Measurements from ENCODE around the gene CCDC12. TPM values are rescaled to one million over a fixed set of nuclear protein-coding genes. Genes with fewer than 3 reads are reported as not detected.
A peak's percentile ranks its signal among the peaks of the same experiment; 100 is the strongest.

CCDC12 gene
- total RNA-seq, 1 experiment from 2014 or later = 40.6 TPM

DNA sequence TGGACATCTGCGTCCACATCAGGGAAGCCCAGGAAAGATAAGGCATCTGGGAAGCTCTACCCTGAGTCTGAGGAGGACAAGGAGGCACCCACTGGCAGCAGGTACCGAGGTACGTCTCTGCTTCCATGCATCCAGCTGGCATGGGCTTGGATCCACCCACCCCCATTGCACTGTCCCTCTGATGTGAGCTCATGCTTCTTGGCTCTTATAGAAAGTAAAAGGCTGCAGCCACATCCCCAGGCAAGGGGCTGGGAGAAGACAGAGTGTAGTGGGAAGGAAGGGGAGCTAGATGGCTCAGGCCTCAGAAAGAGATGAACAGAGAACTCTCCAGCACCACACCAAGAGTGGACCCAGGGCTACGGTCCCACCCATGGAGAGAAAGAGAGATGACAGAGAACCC is 80.8 kb downstream of the CCDC12 start:
- DNase-seq (ENCODE audit: low read depth) = no peak

DNA sequence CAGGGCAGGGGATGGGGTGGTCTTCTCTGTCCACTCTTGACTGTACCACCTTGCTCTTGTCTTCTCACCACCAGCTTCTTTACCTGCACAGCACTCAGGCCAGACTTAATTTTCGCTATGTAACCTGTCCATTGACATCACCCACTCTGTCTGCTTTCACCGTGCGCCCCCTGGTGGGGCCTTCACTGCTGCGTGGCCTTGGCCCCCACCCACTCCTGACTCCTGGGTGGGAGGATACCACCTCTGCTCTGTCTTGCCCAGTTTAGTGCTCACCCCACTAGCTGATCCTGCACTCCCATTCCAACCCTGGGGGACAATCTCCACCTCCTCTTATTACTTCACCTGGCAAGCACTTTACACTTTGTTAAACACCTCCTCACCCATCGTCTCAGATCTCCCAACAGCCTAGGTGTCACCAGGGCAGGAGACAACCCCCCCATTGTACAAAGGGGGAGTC is 81.3 kb downstream of the CCDC12 start:
- peak; percentile 46 for DNase-seq (ENCODE audit: low read depth)

DNA sequence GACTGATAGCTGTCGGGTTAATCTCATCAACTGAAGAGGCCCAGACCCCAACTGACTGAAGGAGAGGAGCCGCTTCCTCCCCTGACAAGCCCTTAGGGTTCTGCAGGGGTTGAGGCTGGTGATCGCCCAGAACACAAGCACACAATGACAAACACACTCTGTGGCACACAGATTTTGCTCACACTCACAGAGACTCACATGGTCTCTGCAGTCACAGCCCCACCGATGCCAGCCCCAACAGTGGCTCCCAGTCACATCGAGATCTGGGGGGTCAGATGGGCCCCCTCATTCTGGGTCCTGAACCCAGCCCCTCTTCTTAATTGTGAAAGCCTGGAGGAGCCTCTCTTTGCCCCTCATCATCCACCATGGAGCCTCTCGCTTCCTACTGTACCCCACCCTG is 82.3 kb downstream of the CCDC12 start:
- no peak for DNase-seq (ENCODE audit: low read depth)

DNA sequence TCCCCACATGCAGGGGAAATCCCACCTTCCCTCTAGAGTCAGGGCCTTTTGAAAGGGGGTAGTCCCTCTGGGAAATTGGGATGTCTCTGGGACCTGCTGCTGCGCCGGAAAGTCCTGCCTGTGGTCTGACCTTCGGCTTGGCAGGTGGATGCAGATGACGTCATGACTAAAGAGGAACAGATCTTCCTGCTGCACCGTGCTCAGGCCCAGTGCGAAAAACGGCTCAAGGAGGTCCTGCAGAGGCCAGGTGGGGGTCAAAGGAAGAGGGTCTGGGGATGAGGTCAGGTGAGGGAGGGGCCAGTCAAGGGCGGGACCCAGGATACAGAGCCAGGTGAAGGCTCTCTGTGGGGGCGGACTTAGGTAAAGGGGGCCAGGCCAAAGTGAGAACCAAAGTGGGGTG is 82.8 kb downstream of the CCDC12 start:
- no peak for DNase-seq (ENCODE audit: low read depth)

DNA sequence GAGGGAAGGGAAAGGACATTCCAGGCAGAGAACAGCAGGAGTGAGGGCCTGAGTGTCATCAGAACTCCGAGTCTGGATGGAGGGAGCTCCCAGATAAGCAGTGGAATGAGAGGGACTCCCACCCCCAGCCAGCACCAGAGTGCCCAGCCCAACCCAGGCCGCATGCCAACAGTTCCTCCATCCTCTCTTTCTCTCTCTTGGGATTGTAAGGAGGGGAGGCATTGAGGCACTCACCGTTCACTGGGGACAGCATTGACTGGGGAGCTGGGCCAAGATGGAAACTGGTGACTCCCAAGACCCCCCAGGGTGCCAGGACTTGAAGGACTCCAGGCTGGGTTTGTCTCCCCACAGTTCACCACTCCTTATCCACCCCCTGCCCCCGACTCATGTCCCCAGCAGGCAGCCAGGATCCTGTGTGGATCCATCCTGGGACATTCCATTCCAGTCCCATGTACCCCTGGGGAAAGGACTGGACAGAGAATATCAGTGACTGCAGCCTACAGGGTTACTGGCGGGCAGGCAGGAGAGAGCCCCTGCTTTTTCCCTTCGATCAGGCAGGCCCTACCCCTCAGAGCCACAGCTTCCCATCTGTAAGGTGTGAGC is 83.3 kb downstream of the CCDC12 start:
- no peak for DNase-seq (ENCODE audit: low read depth)

DNA sequence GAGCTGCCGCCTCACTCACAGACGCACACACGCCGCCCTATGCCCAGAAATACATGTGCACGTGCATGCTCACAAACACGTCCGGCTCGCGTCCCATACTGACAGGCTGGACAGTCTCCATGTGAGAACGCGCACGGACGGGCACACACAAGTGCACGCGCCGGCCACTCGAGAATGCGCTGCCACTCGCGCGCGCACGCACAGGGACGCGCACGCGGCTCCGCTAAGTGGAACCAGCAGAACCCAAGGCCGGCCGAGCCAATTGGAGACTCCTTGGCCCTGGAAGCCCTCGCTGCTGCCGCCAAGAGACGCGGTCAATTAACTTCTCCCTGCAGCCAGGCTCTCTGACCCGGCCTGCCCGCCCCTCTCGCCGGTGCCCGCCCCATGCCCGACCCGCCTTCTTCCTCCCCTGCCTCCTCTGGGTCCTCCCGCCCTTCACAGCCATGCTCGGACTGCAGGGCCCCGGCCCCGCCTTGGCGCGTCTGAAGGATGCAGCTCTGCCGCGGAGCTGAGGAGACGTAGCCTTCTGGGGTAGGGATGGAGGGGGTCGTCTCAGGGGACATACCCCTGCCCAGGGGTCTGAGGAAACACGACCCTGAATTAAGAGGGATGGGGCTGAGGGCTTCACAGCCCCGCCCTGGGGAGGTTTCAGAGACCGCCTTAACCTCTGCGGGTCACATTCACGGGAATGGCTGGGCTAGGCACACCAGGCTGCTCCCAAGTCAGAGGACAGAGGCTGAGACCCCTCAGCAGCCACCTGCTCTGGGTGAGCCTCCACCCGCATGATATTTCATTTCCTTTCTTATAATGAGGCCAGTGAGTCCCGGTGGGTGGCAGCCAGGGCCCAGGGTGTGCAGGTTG is 84.0 kb downstream of the CCDC12 start:
- DNase-seq (ENCODE audit: low read depth) = peak; percentile 88

DNA sequence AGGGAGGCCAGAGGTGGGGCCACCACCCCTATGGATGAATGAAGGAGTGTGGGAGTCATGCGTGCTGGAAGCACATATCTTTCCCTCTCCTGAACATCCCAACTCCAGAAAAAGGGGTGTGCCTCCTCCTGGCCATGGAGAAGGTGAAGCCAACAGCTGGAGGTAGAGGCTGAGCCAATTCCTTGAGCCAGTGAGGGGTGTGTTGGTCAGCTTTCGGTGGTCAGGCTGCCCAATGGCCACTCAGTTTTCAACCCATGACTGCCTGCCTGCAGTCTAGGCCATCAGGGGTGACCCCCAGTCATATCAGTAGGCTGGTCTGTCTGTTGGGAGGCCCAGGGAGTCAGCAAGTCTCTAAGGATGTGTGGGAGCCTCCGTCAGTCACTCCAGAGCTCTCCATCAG is 85.4 kb downstream of the CCDC12 start:
- DNase-seq (ENCODE audit: low read depth) = no peak

DNA sequence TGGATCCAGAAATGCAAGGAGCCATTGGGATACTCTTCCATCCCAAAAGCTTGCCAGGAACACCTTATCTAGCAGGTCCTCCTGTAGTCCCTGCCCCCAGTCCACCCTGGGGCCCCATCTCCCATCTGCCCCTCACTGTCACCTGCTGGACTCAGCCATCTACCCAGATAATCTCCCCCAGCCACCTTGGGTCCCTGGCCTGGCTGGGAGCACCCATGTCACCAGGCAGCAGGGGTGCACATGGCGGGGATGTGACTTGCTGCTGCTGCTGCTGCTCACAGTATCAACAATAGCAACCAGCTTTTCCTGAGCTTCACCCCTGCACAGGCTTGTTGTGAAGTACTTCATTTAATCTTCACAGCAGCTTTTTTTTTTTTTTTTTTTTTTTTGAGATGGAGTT is 86.4 kb downstream of the CCDC12 start:
- DNase-seq (ENCODE audit: low read depth) = no peak

DNA sequence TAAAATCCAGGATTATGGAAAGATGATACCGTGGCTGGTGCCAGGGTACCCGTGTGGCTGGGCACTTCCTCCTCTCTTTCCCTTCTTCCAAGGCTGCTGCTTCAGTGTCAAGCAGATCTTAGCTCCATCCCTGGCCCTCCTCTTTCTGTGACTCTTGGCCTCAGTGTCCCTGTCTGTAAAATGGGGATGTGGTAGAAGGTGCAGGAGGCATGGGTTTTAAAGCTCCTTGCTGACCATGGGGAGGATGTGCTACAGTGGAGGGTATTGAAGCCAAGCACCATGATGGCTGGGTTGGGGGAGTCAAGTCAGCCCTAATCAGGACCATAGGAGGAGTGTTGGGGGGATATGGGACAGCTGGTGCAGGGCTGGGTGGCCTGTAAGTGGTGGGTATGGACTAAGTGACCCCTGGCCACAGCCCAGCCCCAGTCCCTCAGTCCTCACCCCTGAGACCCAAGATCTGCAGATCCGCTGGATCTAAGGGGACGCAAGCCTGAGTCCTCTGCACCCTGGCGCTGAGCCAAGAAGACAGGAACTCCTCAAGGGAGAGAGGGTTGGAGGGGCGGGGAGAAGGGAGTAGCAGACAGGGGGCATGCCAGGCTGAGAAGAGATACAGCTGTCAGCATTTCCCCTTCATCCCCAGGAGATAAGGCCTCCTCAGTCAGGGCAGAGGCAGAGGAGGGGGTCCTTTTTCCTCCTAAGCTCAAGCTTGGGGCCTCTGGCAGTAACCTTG is 87.0 kb downstream of the CCDC12 start:
- no peak for DNase-seq (ENCODE audit: low read depth)

DNA sequence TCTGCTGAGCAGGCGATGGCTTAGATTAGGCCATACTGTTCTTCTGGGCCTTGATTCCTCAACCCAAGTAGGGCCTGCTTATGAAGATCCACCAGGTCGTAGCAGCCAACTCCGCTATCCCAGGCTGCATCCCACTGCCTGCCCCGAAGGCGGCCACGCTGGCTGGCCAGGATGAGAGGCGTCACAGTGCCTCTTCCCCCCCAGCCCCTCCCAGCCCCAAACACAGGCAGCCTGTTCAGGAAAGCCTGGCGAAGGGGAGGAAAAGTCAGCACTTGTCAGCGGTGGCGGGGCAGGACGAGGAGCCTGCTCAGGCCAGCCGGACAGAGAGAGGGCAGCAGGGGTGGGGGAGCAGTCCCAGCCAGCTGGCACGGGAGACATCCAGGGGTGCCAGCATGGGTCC is 87.8 kb downstream of the CCDC12 start:
- no peak for DNase-seq (ENCODE audit: low read depth)

DNA sequence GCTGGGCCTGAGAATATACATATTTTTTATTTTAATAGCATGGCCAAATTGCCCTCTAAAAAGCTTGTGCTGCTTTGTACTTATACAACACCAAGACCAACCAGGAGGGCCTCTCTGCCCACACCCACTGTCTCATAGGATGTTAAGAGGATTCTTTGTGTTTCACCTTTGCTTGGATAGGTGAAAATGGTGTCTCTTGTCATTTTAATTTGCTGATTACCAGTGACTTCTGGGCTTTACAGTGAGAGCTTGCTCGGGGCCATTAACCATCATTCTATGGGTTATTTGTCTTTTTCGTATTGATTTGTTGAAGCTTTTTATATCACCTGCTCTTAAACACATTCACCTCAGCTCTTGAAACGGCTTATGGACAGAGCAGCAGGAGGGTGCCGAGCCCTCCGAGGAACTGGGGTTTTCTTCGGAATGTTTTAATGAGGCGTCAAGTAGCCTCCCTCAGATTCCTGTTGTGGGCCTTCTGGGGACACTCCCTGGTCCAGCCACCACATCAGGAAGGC is 88.5 kb downstream of the CCDC12 start:
- DNase-seq (ENCODE audit: low read depth) = no peak

DNA sequence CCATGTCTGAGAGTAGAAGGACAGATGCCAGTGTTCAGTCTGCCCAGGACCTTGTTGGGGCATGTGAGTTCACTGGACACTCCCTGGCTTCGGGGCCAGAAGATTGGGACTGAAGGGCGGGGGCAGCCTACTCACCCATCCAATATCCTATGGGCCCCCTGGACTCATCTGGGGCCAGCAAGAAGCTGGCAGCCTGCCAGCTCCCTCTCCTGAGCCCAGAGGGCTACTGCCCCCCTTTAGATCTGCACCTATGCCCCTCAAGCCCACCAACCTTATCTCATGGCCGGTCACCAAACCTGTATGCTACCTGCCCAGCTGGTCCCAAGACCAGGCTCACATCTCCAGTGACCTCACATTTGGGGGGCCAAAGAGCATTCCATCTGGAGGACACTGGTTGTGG is 90.9 kb downstream of the CCDC12 start:
- no peak for DNase-seq (ENCODE audit: low read depth)

DNA sequence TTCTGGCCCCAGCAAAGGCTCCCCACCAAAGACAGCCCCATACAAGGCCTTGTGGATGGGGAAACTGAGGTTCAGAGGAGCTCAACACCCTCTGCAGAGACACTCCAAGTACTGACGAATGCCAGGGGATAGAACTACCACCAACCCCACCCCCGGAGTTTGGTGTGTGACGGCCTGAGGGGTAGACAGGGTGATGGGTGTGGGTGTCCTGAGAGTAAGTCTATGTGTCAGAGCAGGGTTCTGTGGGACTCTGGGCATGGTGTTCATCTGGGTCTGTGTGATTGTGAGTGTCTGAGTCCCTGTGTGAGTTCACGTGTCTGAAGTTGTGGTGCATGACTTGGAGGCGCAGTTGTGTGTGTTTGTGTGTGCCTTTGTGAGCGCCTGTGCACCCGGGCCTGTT is 91.6 kb downstream of the CCDC12 start:
- no peak for DNase-seq (ENCODE audit: low read depth)

DNA sequence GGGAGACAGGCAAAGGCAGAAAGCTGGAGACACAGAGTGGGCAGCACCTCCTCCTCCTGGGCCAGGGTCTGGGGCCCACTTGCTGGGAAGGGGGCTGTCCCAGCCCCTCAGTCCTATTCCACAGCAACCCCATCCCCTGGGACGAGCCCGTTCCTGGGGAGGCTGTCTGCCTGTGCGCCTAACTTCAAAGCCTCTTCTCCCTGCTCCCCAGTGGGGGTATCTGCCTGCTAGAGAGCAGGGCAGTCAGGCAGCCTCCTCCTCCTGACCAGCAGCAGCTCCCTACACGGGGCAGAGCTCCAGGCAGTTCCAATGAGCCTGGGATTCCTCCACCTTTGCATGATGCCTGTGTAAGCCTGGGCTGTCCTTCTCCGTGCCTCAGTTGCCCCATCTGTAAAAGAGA is 92.1 kb downstream of the CCDC12 start:
- no peak for DNase-seq (ENCODE audit: low read depth)

DNA sequence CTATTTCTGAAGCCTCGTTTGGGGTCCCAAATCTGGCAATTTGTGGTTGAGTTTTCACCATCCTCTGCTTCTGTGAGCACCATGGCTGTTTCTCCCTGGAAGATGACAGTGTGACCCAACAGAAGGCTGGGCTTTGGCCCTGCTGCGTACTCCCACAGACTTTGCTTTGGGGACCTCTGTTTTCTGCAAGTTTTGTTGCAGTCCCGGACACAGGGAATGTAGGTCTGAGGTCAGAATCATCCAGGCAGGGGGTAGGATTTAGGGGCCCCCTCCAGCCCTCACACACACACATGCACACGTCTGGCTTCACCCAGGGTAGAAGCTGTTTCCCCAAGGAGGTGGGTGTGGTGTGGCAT is 92.7 kb downstream of the CCDC12 start:
- DNase-seq (ENCODE audit: low read depth) = no peak

DNA sequence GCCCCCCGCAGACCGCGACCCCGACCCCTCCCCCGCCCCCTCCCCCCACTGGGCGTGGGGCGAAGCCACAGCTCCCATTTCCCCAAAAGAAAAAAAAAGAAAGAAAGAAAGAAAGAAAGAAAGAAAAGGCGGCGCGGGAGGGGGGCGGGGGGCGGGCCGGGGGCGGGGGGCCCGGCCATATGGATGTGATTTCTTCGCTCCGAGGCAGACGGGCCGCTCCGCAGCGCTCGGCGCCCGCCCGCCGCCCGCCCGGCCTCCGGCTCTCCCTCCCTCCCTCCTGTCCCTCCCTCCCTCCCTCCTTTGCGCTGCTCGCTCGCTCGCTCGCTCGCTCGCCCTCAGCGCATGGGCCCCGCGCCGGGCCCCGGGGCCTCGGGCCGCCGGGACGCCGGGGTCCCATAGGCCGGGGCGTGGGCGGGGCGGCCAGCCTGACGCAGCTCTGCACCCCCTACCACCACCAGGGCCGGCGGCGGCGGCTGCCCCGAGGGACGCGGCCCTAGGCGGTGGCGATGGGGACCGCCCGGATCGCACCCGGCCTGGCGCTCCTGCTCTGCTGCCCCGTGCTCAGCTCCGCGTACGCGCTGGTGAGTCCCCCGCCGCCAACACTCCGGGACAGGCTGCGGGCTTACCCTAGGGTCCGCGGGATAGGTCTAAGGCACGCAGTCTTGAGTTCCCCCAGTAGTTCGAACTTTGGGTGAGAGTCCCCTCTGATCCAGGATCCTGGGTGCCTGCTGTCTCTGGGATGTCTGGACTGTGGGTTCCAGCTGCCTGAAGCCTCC is 93.3 kb downstream of the CCDC12 start:
- DNase-seq (ENCODE audit: low read depth) = no peak

DNA sequence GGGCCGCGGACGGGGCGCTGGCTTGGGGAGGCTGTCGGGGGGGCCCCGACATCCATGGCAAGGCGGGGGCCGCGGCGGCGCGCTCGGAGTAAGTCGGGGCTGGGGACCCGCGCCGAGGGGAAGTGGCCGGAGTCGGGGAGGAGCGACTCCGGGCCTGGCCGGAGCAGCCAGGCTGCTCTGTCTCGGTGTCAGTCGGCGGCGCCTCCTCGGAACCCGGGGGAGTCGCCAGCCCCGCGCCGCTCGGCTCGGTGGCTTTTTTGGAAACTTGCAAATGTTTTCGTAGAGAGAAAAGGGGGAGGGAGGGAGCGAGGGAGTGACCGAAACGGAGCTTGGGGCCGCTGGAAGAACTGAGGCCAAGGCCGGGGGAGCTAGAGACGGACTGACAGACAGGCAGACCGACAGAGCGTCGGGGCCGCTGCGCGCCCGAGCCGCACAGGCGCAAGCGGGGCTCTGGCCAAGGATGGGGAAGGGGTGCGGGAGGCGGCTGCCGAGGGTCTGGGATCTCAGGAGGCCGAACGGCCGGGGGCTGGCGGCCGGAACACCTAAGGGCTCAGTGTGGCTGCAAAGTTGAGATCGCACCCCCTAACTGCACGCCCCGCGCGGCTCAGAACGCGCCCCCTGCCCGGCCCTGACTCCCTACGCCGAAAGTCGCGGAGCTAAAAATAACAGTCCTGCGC is 94.0 kb downstream of the CCDC12 start:
- DNase-seq (ENCODE audit: low read depth) = peak; percentile 21

DNA sequence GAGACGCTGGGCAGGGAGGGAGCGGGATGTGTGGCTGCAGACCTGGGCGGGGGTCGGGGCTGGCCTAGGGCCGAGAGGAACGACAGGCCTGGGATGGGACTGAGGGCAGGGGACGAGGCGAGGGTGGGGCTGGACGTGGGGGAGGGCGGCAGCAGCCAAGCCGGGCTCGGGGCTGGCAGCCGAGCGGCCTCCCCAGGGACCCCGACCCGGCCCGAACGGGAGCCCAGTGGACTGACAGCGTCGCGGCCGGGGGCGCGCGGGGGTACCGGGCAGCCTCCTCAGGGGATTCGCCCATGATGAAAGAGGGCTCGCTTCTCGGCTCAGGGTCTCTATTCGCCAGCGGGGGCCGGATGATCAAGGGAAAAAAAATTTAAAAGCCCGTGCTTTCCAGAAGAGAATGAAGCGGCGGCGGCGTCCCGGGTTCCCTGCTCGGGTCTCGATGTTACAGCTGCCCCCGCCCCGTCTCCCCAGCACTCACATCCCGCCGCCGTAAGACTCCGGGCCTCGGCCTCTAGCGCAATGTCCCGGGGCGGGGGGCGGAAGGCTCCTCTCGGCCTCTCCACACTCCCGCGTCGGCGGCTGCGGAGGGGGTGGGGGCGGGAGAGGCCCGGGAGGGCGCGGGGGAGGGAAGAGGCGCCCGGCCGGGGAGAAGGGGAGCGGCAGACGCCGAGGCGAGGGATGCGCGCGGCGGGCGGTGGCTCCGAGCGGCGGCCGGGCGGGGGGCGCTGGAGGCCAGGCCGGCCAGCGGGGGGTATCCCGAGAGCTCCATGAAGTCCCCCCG is 94.8 kb downstream of the CCDC12 start:
- no peak for DNase-seq (ENCODE audit: low read depth)

DNA sequence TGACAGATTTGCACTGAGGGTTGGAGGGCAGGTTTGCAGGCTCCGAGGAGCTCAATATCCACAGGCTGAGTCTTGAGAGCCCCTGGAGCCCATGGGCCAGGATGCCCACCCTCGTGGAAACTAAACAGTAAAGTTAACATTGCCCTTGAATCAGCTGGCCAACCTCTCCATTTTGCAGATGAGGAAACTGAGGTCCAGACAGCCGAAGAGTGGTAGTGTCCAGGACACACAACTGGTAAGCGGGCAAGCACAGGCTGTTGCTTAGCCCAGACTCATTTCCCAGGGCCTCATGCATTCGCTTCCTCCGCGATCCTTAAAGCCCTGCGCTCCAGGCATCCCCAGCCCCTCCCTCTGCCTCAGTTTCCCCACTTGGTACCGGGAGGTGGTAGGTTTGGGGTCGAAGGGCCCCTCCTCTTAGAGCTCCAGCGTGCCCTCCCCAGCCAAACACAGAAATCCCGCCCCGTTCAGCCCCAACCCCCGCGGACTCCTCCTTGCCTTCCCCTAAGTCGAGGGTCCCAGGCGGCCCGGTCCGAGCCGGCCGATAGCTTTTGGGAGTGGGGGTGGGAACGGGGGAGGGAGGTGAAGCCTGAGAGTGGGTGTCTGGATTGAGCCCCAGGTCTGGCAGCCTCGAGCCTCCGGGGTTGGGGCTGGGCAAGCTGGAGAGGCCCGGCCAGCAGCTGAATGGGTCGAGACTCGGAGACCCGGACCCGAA is 95.5 kb downstream of the CCDC12 start:
- no peak for DNase-seq (ENCODE audit: low read depth)

All from HT1080 (cell line).